Panc1 (cell line): Measurements from ENCODE around the gene ZC2HC1B. TPM values are rescaled to one million over a fixed set of nuclear protein-coding genes. Genes with fewer than 3 reads are reported as not detected.

ENCODE experiments used
- ATAC-seq: fragments of 200-7000 bp; cut with Tn5 transposase; 2 replicates; pipeline ENCODE4 v1.9.1; 2020; ENCODE audit warnings: mild to moderate bottlenecking, moderate library complexity
- BruUV-seq: library from RNA; stranded (reverse); fragments of 400-500 nt; replicated peaks from 2 replicates; lab custom pipeline; 2021; lab: Mats Ljungman, UMichigan
- CTCF ChIA-PET: fragments of 300-600 bp; sonication (Branson Sonifier 250); formaldehyde crosslinking; loops from one replicate; lab custom pipeline; 2022; ENCODE audit warnings: antibody characterized with exemption; lab: Charles Lee
- POLR2A ChIA-PET: fragments of 300-600 bp; sonication (Branson Sonifier 250); formaldehyde crosslinking; loops from one replicate; lab custom pipeline; 2022; ENCODE audit warnings: antibody characterized with exemption; lab: Charles Lee
- DNase-seq: peaks from one replicate; pipeline ENCODE4 v3.0.0-alpha.2; 2010; ENCODE audit warnings: low read depth, low spot score
- H3K27ac ChIP-seq: 2 replicates; pipeline ENCODE4 v1.5.1; 2011; ENCODE audit warnings: mild to moderate bottlenecking, low read length, inconsistent platforms
- H3K27me3 ChIP-seq: fragments of 200-500 bp; sonication (Bioruptor generic); 2 replicates; pipeline ENCODE4 v1.6.0; 2014; ENCODE audit warnings: low read length, inconsistent platforms; ENCODE audit not compliant: control insufficient read depth, insufficient read depth
- H3K36me3 ChIP-seq: fragments of 200-500 bp; sonication (Bioruptor generic); 2 replicates; pipeline ENCODE4 v1.5.1; 2014; ENCODE audit warnings: inconsistent platforms, mild to moderate bottlenecking, low read length, moderate library complexity; ENCODE audit not compliant: control insufficient read depth, insufficient read depth
- H3K4me1 ChIP-seq: 2 replicates; pipeline ENCODE4 v1.5.1; 2011; ENCODE audit warnings: inconsistent platforms, mild to moderate bottlenecking, low read length, moderate library complexity; ENCODE audit not compliant: control insufficient read depth, insufficient read depth
- H3K4me3 ChIP-seq, 2 experiments: 2 replicates each; pipeline ENCODE4 v1.5.1; 2011 to 2012; ENCODE audit warnings: low read depth in 2 of 2, low read length in 2 of 2, mild to moderate bottlenecking in 2 of 2, inconsistent platforms in 1 of 2, moderate library complexity in 1 of 2
- H3K9me3 ChIP-seq: fragments of 200-500 bp; sonication (Bioruptor generic); 2 replicates; pipeline ENCODE4 v1.5.1; 2014; ENCODE audit warnings: low read depth, mild to moderate bottlenecking, inconsistent platforms, low read length, moderate library complexity; ENCODE audit not compliant: control insufficient read depth, insufficient read depth
- POLR2AphosphoS5 ChIP-seq: IDR thresholded peaks from 2 replicates; pipeline ENCODE4 v1.6.1; 2012; ENCODE audit warnings: mild to moderate bottlenecking, low read depth, low read length, moderate library complexity
- SIN3A ChIP-seq: IDR thresholded peaks from 2 replicates; pipeline ENCODE4 v1.6.1; 2012; ENCODE audit warnings: low read depth, mild to moderate bottlenecking, low read length, moderate library complexity, borderline replicate concordance; ENCODE audit not compliant: insufficient read depth
- TCF7L2 ChIP-seq: IDR thresholded peaks from 2 replicates; pipeline ENCODE4 v1.6.1; 2011; ENCODE audit warnings: mild to moderate bottlenecking, low read depth, low read length, inconsistent platforms
- in situ Hi-C: cut with HindIII; loops from 2 replicates; pipeline ENCODE4 v1.10.0; 2016; ENCODE audit warnings: low sequenced_read_pairs, low pct_unique_long_range_greater_than_20kb
- intact Hi-C: fragments of 100-400 bp; cut with micrococcal nuclease; formaldehyde crosslinking; loops from one replicate; pipeline ENCODE4 v1.10.0; 2022; ENCODE audit not compliant: unreplicated experiment
- total RNA-seq: library from RNA; stranded (reverse); gene quantifications from one replicate; pipeline ENCODE4 v1.2.1, GENCODE V29; 2021; ENCODE audit not compliant: unreplicated experiment
- TF ChIP-seq, protein P1 (sequence below): fragments of 450-650 bp; IDR thresholded peaks from 2 replicates; pipeline ENCODE4 v1.5.1; 2017; ENCODE audit warnings: mild to moderate bottlenecking
- TF ChIP-seq, protein P2 (sequence below), 2 experiments: IDR thresholded peaks; 2 replicates each; pipeline ENCODE4 v1.6.1; 2011 to 2012; ENCODE audit warnings: low read depth in 2 of 2, control low read depth in 1 of 2, low read length in 1 of 2, mild to moderate bottlenecking in 1 of 2, moderate library complexity in 1 of 2; ENCODE audit not compliant: insufficient read depth in 1 of 2

ZC2HC1B gene
- total RNA-seq, 1 experiment from 2014 or later = not detected

DNA sequence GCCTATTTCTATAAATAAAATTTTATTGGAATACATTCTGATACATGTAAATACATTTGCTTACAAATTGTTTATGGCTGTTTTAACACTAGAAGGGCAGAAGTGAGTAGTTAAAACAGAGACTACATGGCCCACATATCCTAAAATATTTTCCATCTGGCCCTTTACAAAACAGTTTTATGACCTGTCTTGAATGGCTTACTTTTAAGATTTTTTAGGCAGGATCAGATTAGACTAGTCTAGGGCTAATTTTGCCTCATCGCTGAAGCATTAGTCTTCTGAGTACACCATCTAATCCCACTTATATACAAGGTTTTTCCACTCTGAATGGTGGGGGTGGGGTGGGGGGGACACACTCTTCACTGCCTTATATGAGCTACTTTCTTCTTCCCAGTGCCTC, 116.6 kb downstream of the ZC2HC1B start:
- no peak overlapping the region for H3K4me3 ChIP-seq
- no peaks in the 10 kb centered on the region; the same call in 1 of the 2 replicates for H3K9me3 ChIP-seq
- intact Hi-C loops = no loop called here
- ChIA-PET CTCF (interaction anchor here (1.1 kb wide), 1 partner anchor 41 kb away, joined by 5 read pairs; no protein-coding TSS in a partner anchor), POLR2A (no interaction called here)
- H3K27ac ChIP-seq = no peak overlapping the region
- TF ChIP-seq, protein P1, sequence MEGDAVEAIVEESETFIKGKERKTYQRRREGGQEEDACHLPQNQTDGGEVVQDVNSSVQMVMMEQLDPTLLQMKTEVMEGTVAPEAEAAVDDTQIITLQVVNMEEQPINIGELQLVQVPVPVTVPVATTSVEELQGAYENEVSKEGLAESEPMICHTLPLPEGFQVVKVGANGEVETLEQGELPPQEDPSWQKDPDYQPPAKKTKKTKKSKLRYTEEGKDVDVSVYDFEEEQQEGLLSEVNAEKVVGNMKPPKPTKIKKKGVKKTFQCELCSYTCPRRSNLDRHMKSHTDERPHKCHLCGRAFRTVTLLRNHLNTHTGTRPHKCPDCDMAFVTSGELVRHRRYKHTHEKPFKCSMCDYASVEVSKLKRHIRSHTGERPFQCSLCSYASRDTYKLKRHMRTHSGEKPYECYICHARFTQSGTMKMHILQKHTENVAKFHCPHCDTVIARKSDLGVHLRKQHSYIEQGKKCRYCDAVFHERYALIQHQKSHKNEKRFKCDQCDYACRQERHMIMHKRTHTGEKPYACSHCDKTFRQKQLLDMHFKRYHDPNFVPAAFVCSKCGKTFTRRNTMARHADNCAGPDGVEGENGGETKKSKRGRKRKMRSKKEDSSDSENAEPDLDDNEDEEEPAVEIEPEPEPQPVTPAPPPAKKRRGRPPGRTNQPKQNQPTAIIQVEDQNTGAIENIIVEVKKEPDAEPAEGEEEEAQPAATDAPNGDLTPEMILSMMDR = no peak
- TF ChIP-seq TCF7L2 (no peak), POLR2AphosphoS5 (no peak), SIN3A (no peak)
- TF ChIP-seq, protein P2, sequence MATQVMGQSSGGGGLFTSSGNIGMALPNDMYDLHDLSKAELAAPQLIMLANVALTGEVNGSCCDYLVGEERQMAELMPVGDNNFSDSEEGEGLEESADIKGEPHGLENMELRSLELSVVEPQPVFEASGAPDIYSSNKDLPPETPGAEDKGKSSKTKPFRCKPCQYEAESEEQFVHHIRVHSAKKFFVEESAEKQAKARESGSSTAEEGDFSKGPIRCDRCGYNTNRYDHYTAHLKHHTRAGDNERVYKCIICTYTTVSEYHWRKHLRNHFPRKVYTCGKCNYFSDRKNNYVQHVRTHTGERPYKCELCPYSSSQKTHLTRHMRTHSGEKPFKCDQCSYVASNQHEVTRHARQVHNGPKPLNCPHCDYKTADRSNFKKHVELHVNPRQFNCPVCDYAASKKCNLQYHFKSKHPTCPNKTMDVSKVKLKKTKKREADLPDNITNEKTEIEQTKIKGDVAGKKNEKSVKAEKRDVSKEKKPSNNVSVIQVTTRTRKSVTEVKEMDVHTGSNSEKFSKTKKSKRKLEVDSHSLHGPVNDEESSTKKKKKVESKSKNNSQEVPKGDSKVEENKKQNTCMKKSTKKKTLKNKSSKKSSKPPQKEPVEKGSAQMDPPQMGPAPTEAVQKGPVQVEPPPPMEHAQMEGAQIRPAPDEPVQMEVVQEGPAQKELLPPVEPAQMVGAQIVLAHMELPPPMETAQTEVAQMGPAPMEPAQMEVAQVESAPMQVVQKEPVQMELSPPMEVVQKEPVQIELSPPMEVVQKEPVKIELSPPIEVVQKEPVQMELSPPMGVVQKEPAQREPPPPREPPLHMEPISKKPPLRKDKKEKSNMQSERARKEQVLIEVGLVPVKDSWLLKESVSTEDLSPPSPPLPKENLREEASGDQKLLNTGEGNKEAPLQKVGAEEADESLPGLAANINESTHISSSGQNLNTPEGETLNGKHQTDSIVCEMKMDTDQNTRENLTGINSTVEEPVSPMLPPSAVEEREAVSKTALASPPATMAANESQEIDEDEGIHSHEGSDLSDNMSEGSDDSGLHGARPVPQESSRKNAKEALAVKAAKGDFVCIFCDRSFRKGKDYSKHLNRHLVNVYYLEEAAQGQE (IDR thresholded peaks at IDR 0.05; ENCODE audit: insufficient read depth in 1 of 2, low read depth in 2 of 2, low read length in 1 of 2) = no peak
- DNase-seq (no peak), ATAC-seq (no peak)
- in situ Hi-C loops = no loop called here
- BruUV-seq = no TSS peak
- H3K4me1 ChIP-seq = no peaks in the 10 kb centered on the region
- H3K36me3 ChIP-seq = no peaks in the 10 kb centered on the region
- H3K27me3 ChIP-seq = no peaks in the 10 kb centered on the region; the same call in 1 of the 2 replicates

DNA sequence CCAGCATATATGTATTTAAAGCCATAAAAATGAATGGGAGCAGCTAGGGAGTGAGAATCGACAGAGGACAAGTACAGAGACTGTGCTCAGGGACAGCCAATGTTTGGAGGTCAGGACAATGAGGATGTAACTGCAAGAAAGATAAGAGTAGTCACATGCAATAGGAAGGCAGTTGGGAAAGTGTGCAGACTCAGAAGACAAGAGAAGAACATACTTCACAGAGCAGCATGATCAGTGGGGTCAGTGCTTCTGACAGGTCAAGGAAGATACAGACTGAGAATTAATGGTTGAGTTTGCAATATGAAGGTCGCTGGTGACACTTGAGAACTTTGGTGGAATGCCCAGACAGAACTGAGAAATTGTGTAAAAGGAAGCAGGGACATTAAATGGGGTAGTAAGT, 118.7 kb downstream of the ZC2HC1B start:
- TF ChIP-seq SIN3A = no peak
- TF ChIP-seq, protein P2 (IDR thresholded peaks at IDR 0.05; ENCODE audit: insufficient read depth in 1 of 2, low read depth in 2 of 2, low read length in 1 of 2) = no peak
- TF ChIP-seq, protein P1 = no peak
- TF ChIP-seq POLR2AphosphoS5 = no peak
- Histone ChIP-seq H3K27ac (no peak overlapping the region), H3K9me3 (no peaks in the 10 kb centered on the region; the same call in 1 of the 2 replicates), H3K4me1 (no peaks in the 10 kb centered on the region), H3K36me3 (no peaks in the 10 kb centered on the region), H3K27me3 (no peaks in the 10 kb centered on the region; the same call in 1 of the 2 replicates), H3K4me3 (no peak overlapping the region)
- no TSS peak for BruUV-seq
- ChIA-PET POLR2A (no interaction called here), CTCF (no interaction called here)
- in situ Hi-C loops (no loop called here), intact Hi-C loops (no loop called here)
- DNase-seq (no peak), ATAC-seq (no peak)
